Measurements from ENCODE around the gene RGS3.

DNA sequence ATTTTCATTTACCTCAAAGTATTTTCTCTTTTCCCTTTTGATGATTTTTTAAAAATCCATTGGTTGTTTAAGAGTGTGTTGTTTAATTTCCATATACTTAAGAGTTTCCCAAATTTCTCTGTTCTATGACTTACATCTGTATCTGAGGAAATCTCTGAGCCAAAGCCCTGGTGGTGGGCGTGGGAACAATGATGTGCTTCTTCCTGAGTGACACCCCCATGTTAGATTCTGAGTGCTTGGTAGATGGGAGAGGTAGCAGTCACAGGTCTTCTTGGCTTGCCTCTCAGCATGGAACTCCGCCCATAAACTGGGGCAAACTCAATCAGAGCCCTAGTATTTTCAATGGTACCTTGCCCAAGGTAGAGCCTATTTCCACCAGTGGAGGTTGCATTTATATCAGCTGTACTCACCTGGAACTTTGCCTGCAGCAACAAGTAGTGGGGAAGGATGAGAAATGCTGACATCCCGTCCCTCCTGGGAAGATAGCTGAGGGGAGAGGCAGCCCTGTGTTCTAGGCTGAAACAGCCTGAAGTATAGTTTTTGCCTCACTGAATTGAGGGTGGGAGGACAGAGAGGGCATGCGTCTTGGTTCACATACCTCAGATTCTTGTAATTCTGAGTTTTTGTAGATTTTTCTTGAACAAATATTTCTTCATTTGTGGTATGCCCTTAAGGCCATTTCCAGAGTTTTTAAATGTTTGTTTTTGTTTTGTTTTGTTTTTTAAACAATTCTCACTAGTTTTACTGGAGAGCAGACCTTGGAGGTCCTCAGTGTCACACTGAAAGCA lies 26.6 kb upstream of the RGS3 start:
- TF ChIP-seq, protein P1, sequence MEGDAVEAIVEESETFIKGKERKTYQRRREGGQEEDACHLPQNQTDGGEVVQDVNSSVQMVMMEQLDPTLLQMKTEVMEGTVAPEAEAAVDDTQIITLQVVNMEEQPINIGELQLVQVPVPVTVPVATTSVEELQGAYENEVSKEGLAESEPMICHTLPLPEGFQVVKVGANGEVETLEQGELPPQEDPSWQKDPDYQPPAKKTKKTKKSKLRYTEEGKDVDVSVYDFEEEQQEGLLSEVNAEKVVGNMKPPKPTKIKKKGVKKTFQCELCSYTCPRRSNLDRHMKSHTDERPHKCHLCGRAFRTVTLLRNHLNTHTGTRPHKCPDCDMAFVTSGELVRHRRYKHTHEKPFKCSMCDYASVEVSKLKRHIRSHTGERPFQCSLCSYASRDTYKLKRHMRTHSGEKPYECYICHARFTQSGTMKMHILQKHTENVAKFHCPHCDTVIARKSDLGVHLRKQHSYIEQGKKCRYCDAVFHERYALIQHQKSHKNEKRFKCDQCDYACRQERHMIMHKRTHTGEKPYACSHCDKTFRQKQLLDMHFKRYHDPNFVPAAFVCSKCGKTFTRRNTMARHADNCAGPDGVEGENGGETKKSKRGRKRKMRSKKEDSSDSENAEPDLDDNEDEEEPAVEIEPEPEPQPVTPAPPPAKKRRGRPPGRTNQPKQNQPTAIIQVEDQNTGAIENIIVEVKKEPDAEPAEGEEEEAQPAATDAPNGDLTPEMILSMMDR (IDR thresholded peaks at IDR 0.05 in 4 of 5, conservative IDR thresholded peaks at IDR 0.05 in 1 of 5), result no peak
- TF ChIP-seq POLR2A (IDR thresholded peaks at IDR 0.05), result no peak

Measured in gastrocnemius medialis (tissue), 4 donors.